ENCODE measurements around the gene EML6.

The EML6 gene

GRCh38 chr2:54968561-54969218 is 245.2 kb downstream of the EML6 start:
- no peak for TF ChIP-seq CTCF (IDR thresholded peaks at IDR 0.05)
- no peak for DNase-seq
- Mint-ChIP-seq H3K36me3 (ENCODE audit: low read depth) (peaks cover 66% of the 10 kb centered on the region), H3K4me1 (peaks cover 5% of the 10 kb centered on the region), H3K4me3 (no peak overlapping the region), H3K27me3 (ENCODE audit: low read depth, poor library complexity) (peaks cover 3% of the 10 kb centered on the region), H3K27ac (peak overlapping the region; percentile 92), H3K9me3 (no peaks in the 10 kb centered on the region)

GRCh38 chr2:54969295-54969939 is 246.0 kb downstream of the EML6 start:
- no peak for TF ChIP-seq CTCF (IDR thresholded peaks at IDR 0.05)
- no peak for DNase-seq
- Mint-ChIP-seq H3K27me3 (ENCODE audit: low read depth, poor library complexity) (peaks cover 3% of the 10 kb centered on the region), H3K4me1 (peaks cover 5% of the 10 kb centered on the region), H3K27ac (no peak overlapping the region), H3K9me3 (no peaks in the 10 kb centered on the region), H3K4me3 (no peak overlapping the region), H3K36me3 (ENCODE audit: low read depth) (peaks cover 69% of the 10 kb centered on the region)

GRCh38 chr2:54969940-54970338 is 246.5 kb downstream of the EML6 start:
- H3K9me3 Mint-ChIP-seq: no peaks in the 10 kb centered on the region
- peaks cover 74% of the 10 kb centered on the region for H3K36me3 Mint-ChIP-seq (ENCODE audit: low read depth)
- H3K4me3 Mint-ChIP-seq: no peak overlapping the region
- peaks cover 3% of the 10 kb centered on the region for H3K27me3 Mint-ChIP-seq (ENCODE audit: low read depth, poor library complexity)
- no peak for TF ChIP-seq CTCF (IDR thresholded peaks at IDR 0.05)
- H3K27ac Mint-ChIP-seq: no peak overlapping the region
- peaks cover 5% of the 10 kb centered on the region for H3K4me1 Mint-ChIP-seq
- DNase-seq: no peak

- no peak for DNase-seq
- no peak overlapping the region for H3K27ac Mint-ChIP-seq
- H3K36me3 Mint-ChIP-seq (ENCODE audit: low read depth): peaks cover 70% of the 10 kb centered on the region
- H3K4me1 Mint-ChIP-seq: peaks cover 10% of the 10 kb centered on the region
- H3K27me3 Mint-ChIP-seq (ENCODE audit: low read depth, poor library complexity): peaks cover 3% of the 10 kb centered on the region
- TF ChIP-seq CTCF (IDR thresholded peaks at IDR 0.05): no peak
- no peak overlapping the region for H3K4me3 Mint-ChIP-seq
- no peaks in the 10 kb centered on the region for H3K9me3 Mint-ChIP-seq
Measured at GRCh38 chr2:54975175-54975574, 251.7 kb downstream of the EML6 start.

- Mint-ChIP-seq H3K27ac (peak overlapping the region; percentile 50), H3K9me3 (no peaks in the 10 kb centered on the region), H3K27me3 (ENCODE audit: low read depth, poor library complexity) (peaks cover 3% of the 10 kb centered on the region), H3K4me3 (no peak overlapping the region), H3K4me1 (peaks cover 17% of the 10 kb centered on the region), H3K36me3 (ENCODE audit: low read depth) (peaks cover 71% of the 10 kb centered on the region)
- TF ChIP-seq CTCF (IDR thresholded peaks at IDR 0.05): no peak
- DNase-seq: no peak
Measured at GRCh38 chr2:54975598-54976492, 252.4 kb downstream of the EML6 start.

Data from nephron progenitor cell (in vitro differentiated cells).